ENCODE data around the gene MPL. TPM values are rescaled to one million over a fixed set of nuclear protein-coding genes. Genes with fewer than 3 reads are reported as not detected.

The MPL gene
- polyA plus RNA-seq, 1 of the 3 experiments (the other 2 are of a cell fraction): not detected

DNA sequence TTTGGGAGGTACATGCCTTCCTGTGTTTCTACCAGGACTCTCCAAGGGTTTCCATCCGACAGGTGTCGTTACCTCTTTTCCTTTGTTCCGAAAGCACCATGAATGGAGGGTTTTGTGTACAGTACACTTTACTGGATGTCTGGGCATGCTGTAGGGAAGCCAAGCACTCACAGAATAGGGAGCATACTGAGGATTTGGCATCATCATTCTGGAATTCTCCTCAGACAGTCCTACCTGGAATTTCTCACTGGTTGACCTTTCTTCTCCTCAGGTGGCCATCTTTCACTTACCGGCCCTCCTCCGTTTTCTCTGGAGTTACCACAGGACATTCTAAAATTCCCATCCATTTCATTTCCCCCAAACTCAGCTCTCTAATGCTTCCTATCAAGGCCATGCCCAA is 5.9 kb upstream of the MPL start:
- Histone ChIP-seq H3K27ac (ENCODE audit: low read depth in 2 of 2, low read length in 1 of 2) (no peak overlapping the region), H3K9me3 (no peaks in the 10 kb centered on the region), H3K36me3 (replicated peaks in 1 of 2; ENCODE audit: control insufficient read depth in 1 of 2, insufficient read depth in 2 of 2, low read length in 1 of 2) (no peaks in the 10 kb centered on the region), H3F3A (replicated peaks; ENCODE audit: insufficient read depth) (no peaks in the 10 kb centered on the region), H3K27me3 (ENCODE audit: insufficient read depth) (no peaks in the 10 kb centered on the region), H2AFZ (ENCODE audit: low read depth) (no peak overlapping the region), H3K9ac (no peak overlapping the region), H3K4me1 (ENCODE audit: control insufficient read depth in 1 of 2, insufficient read depth in 2 of 2, low read depth in 1 of 2, low read length in 1 of 2) (peaks cover 0 to 5% of the 10 kb centered on the region in 2 experiments; a peak in 2 of 4 replicates), H3K79me2 (ENCODE audit: insufficient read depth) (no peaks in the 10 kb centered on the region), H3K4me2 (no peak overlapping the region), H3K4me3 (ENCODE audit: low read depth in 2 of 2, low read length in 1 of 2) (no peak overlapping the region), H3K9me2 (no peaks in the 10 kb centered on the region), H4K20me1 (ENCODE audit: insufficient read depth) (no peaks in the 10 kb centered on the region)
- ChIA-PET POLR2A (no interaction called here), CTCF (no interaction called here)
- no peak for TF ChIP-seq FOXM1 (IDR thresholded peaks at IDR 0.05; ENCODE audit: low read depth)
- TF ChIP-seq, protein P1, sequence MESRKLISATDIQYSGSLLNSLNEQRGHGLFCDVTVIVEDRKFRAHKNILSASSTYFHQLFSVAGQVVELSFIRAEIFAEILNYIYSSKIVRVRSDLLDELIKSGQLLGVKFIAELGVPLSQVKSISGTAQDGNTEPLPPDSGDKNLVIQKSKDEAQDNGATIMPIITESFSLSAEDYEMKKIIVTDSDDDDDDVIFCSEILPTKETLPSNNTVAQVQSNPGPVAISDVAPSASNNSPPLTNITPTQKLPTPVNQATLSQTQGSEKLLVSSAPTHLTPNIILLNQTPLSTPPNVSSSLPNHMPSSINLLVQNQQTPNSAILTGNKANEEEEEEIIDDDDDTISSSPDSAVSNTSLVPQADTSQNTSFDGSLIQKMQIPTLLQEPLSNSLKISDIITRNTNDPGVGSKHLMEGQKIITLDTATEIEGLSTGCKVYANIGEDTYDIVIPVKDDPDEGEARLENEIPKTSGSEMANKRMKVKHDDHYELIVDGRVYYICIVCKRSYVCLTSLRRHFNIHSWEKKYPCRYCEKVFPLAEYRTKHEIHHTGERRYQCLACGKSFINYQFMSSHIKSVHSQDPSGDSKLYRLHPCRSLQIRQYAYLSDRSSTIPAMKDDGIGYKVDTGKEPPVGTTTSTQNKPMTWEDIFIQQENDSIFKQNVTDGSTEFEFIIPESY (IDR thresholded peaks at IDR 0.05; ENCODE audit: borderline replicate concordance, low read depth): no peak
- TF ChIP-seq ELF1 (IDR thresholded peaks at IDR 0.05): no peak
- TF ChIP-seq, protein P2, sequence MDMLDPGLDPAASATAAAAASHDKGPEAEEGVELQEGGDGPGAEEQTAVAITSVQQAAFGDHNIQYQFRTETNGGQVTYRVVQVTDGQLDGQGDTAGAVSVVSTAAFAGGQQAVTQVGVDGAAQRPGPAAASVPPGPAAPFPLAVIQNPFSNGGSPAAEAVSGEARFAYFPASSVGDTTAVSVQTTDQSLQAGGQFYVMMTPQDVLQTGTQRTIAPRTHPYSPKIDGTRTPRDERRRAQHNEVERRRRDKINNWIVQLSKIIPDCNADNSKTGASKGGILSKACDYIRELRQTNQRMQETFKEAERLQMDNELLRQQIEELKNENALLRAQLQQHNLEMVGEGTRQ (IDR thresholded peaks at IDR 0.05; ENCODE audit: borderline replicate concordance, low read depth, low read length): no peak
- TF ChIP-seq, protein P3, sequence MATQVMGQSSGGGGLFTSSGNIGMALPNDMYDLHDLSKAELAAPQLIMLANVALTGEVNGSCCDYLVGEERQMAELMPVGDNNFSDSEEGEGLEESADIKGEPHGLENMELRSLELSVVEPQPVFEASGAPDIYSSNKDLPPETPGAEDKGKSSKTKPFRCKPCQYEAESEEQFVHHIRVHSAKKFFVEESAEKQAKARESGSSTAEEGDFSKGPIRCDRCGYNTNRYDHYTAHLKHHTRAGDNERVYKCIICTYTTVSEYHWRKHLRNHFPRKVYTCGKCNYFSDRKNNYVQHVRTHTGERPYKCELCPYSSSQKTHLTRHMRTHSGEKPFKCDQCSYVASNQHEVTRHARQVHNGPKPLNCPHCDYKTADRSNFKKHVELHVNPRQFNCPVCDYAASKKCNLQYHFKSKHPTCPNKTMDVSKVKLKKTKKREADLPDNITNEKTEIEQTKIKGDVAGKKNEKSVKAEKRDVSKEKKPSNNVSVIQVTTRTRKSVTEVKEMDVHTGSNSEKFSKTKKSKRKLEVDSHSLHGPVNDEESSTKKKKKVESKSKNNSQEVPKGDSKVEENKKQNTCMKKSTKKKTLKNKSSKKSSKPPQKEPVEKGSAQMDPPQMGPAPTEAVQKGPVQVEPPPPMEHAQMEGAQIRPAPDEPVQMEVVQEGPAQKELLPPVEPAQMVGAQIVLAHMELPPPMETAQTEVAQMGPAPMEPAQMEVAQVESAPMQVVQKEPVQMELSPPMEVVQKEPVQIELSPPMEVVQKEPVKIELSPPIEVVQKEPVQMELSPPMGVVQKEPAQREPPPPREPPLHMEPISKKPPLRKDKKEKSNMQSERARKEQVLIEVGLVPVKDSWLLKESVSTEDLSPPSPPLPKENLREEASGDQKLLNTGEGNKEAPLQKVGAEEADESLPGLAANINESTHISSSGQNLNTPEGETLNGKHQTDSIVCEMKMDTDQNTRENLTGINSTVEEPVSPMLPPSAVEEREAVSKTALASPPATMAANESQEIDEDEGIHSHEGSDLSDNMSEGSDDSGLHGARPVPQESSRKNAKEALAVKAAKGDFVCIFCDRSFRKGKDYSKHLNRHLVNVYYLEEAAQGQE (IDR thresholded peaks at IDR 0.05; ENCODE audit: low read depth, low read length): no peak
- TF ChIP-seq, protein P4, sequence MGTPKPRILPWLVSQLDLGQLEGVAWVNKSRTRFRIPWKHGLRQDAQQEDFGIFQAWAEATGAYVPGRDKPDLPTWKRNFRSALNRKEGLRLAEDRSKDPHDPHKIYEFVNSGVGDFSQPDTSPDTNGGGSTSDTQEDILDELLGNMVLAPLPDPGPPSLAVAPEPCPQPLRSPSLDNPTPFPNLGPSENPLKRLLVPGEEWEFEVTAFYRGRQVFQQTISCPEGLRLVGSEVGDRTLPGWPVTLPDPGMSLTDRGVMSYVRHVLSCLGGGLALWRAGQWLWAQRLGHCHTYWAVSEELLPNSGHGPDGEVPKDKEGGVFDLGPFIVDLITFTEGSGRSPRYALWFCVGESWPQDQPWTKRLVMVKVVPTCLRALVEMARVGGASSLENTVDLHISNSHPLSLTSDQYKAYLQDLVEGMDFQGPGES (IDR thresholded peaks at IDR 0.05; ENCODE audit: low read depth, low read length): no peak
- no peak for TF ChIP-seq EP300 (IDR thresholded peaks at IDR 0.05; ENCODE audit: borderline replicate concordance in 1 of 2, low read depth in 1 of 2, low read length in 1 of 2)
- no peak for TF ChIP-seq EZH2phosphoT487 (IDR thresholded peaks at IDR 0.05; ENCODE audit: borderline replicate concordance, low read depth)
- no peak for TF ChIP-seq GATA2 (CRISPR knock-in tag; IDR thresholded peaks at IDR 0.05)
- TF ChIP-seq RAD21 (IDR thresholded peaks at IDR 0.05; ENCODE audit: low read length): no peak
- TF ChIP-seq NFIC (IDR thresholded peaks at IDR 0.05; ENCODE audit: borderline replicate concordance): no peak
- TF ChIP-seq YY1 (IDR thresholded peaks at IDR 0.05; ENCODE audit: low read depth): no peak
- TF ChIP-seq GABPA (IDR thresholded peaks at IDR 0.05; ENCODE audit: low read depth): no peak
- TF ChIP-seq FOSL2 (IDR thresholded peaks at IDR 0.05; ENCODE audit: borderline replicate concordance, low read depth): no peak
- no peak for DNase-seq
- 93% methylated on average over 5 of the region's 5 CpGs for WGBS (ENCODE audit: low lambda C conversion rate)

Data from SK-N-SH (cell line).